Duodenal mucosa (tissue), 2 donors: Measurements from ENCODE around the gene DMC1.
"Not testable (repeated sequence)": the region's sequence is repeated elsewhere in the genome, so short reads cannot be mapped to it uniquely, and the experiment has no call there.

ENCODE experiments used
- H3K27ac ChIP-seq: one replicate; pipeline ENCODE4 v1.7.0; 2013; ENCODE audit warnings: low read depth, low read length
- H3K27me3 ChIP-seq, 2 donors: one replicate each; pipeline ENCODE4 v1.7.0; 2013; ENCODE audit warnings: low read length in 2 of 2, control low read depth in 1 of 2; ENCODE audit not compliant: insufficient read depth in 2 of 2, control insufficient read depth in 1 of 2
- H3K36me3 ChIP-seq, 2 donors: one replicate each; pipeline ENCODE4 v1.7.0; 2013; ENCODE audit warnings: low read length in 2 of 2, control low read depth in 1 of 2; ENCODE audit not compliant: insufficient read depth in 2 of 2, control insufficient read depth in 1 of 2
- H3K4me1 ChIP-seq, 2 donors: one replicate each; pipeline ENCODE4 v1.7.0; 2013; ENCODE audit warnings: low read length in 2 of 2, control low read depth in 1 of 2; ENCODE audit not compliant: insufficient read depth in 2 of 2, control insufficient read depth in 1 of 2
- H3K4me3 ChIP-seq, 2 donors: one replicate each; pipeline ENCODE4 v1.7.0; 2013; ENCODE audit warnings: low read length in 2 of 2, low read depth in 1 of 2
- H3K9ac ChIP-seq, 2 donors: one replicate each; pipeline ENCODE4 v1.7.0; 2013; ENCODE audit warnings: low read length in 2 of 2, low read depth in 1 of 2
- H3K9me3 ChIP-seq, 2 donors: one replicate each; pipeline ENCODE4 v1.7.0; 2013; ENCODE audit warnings: low read length in 2 of 2, control low read depth in 1 of 2; ENCODE audit not compliant: control insufficient read depth in 1 of 2

DMC1 gene

GRCh38 chr22:38470179-38470578, 99.8 kb downstream of the DMC1 start:
- H3K9ac ChIP-seq, H3K36me3 ChIP-seq, H3K9me3 ChIP-seq, H3K27me3 ChIP-seq, H3K27ac ChIP-seq, H3K4me3 ChIP-seq: not testable (repeated sequence)
- peaks cover 11 to 16% of the 10 kb centered on the region in 2 donors for H3K4me1 ChIP-seq

- no peak overlapping the region for H3K4me3 ChIP-seq
- no peak overlapping the region for H3K9ac ChIP-seq
- H3K27ac ChIP-seq = no peak overlapping the region
These were observed 100.6 kb downstream of the DMC1 start for GRCh38 chr22:38469306-38469781.

More at GRCh38 chr22:38469306-38469781, 100.6 kb downstream of the DMC1 start:
- Histone ChIP-seq H3K27me3 (peaks cover 7% of the 10 kb centered on the region in 2 donors), H3K9me3 (no peaks in the 10 kb centered on the region), H3K36me3 (no peaks in the 10 kb centered on the region), H3K4me1 (peaks cover 11 to 16% of the 10 kb centered on the region in 2 donors)
